GM18520 (cell line): ENCODE measurements around the gene CDX1.

Experiments
- ATAC-seq: cut with Tn5 transposase; IDR thresholded peaks from one replicate; pipeline ENCODE4 v1.9.1; 2021; ENCODE audit not compliant: unreplicated experiment

Gene CDX1

DNA sequence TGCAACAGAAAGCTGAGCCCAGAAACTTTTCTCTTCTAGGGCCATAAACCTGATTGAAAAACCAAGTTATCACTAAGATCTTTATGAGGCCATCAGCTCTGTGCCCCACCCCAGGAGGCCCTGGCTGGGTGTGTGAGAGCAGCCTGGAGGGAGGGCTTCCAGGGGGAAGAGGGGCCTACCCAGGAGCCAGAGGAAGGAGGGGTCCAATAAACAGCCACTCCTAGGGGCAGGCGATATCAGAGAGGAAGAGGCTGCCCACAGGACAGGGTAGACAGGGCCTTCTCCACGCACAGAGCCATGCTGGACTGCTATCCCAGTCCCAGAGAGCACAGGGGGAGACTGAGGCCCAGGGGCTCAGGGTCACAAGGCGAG is 4.5 kb upstream of the CDX1 start:
- no peak for ATAC-seq

DNA sequence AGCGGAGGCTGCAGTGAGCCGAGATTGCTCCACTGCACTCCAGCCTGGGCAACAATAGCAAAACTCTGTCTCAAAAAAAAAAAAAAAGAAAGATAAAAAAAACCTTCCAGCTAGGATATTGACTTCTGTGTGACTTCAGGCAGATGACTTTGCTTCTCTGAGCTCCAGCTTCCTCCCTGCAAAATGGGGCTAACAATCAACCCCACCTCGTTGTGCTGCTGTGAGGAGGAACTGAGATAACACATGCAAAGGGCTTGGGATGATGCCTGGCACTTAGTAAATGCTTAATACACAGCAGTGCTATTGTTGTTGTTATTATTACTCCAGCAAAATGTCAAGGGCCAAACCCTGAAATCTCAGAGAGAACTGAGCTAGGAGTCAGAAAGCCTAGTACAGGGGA is 3.5 kb upstream of the CDX1 start:
- ATAC-seq: no peak

DNA sequence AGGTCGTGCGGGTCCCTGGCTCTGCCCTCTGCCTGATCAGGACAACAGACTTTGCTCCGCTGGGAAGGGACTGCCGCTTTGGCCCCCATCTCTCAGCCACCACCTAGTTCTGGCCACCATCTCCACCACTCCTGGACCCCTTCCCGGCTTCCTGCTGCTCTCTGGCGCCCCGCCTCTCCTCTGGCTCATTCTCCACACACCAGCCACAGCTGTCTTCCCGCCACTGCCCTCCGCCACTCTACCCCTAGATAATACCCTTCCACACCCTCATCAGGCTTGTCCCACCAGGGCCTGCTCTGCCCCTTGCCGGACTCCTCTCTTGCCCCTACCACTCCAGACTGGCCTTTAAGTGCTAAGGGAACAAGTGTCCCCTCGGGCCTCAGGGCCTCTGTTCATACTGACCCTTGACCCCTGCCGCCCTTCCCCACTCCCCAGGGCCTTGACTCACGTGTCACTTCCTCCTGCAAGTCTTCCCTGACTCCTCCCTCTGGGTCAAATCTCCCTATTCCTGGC is 3.0 kb upstream of the CDX1 start:
- ATAC-seq: no peak

DNA sequence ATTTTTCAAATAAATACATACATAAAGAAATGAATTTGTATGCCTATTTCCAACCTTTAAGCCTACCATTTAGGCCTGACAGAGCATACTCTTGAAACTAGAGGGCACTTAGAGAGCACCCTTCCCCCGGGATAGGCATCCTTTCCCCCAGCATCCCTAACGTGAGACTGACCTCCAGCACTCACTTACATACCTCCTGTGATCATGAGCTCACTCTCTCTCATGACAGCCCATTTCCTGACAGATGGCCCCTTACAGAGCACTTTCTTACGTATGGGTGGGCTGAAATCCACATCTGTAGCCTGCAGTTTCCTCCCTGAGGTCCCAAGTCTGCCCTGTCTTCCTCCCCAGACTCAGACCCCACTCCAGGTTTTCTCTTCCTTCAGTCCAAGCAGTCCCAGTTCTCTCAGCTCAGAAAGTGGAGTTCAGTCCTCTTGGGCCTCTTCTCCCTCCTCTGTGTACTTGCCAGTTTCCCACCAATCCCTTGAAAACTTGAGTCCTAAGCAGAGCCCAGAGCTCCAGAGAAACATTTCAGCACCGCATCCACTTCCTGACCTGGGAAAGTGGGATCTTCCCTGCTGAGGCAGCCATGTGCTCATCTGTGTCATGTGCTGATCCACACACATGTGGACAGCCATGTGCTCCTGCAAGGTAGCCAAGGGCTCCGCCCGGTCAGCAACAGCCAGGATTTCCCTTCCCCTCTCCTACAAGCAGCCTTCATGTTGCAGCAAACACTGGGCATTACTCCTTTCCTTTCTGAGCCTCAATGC is 2.2 kb upstream of the CDX1 start:
- ATAC-seq: no peak

DNA sequence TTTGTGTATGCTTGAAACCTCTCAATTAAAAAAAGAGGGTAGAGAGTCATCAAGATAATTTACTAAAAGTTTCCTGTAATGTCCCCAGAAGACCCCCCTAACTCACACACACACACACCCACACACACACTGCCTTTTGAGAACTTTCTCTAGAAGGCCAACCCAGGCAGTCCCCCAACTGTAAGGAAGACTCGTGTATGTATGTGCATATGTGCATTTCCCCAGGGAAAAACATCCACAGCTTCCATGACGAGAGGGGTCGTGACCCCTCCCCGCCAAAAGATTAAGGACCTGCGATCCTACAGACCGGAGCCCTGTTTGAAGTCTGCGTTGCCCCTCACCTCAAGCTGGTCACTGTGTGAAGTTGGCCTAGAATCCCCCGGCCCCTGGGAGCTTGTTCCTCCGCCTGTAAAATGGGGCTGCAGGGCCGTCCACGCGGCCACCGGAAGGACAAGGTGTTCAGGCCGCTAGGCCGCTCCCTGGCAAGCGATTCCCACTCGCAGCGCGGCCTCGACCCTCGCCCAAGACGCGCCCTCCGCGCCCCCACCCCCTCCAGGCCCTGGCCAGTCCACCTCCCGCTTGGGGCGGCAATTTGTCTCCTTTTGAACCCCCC is 435 bp upstream of the CDX1 start:
- ATAC-seq: no peak

DNA sequence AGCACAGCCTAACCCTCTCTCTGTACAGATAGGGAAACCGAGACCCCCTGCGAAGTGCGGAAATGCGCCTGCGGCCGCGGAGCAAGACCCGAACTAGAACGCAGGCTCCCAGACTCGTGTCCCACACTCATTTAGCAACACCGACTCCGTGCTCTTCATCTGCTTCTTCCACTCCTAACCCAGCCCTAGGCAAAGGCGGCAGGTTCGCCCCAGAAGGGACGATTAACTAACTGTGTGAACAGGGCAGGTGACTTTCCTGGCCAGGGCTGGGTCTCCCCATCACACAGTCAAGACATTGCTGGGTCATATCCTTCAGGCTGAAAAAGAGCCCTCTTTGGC is 903 bp downstream of the CDX1 start:
- no peak for ATAC-seq

DNA sequence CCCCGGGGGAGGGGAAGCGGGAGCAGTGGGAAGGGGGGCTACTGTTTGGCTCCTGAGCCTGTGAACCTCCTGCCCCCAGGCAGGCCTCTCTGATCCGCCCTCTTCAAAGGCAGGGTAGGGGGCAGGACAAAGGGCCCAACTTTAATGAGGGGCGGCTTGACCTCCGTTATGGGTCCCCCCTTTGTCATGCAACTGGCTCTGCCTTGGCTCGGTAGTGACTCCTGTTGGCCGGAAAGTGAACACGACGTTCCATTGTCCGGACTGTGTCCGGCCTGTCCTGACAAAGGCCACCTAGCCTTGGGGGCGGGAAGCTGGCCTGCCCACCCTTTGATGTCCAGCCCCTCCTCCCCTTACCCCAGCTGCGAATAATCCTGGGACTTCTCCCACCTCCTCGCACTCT is 1.3 kb downstream of the CDX1 start:
- ATAC-seq: no peak

DNA sequence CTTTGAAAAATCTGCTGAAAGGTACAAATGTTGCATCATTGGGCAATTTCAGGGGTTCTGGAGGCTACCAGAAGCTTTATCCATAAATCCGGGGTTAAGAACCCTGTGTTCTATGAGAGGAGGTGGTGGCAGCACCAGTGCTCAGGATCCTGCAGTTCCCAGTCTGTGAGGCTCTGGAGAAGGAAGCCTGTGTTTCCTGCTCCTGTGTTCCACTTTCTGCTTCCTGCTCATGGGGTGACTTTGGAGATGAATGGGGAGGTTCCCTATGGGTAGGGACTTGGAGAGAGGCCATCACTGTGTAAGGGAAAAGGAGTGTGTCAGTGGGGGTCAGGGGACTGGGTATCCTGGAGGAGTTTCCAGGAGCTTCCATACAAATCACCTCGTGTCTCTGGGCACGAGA is 2.3 kb downstream of the CDX1 start:
- no peak for ATAC-seq

DNA sequence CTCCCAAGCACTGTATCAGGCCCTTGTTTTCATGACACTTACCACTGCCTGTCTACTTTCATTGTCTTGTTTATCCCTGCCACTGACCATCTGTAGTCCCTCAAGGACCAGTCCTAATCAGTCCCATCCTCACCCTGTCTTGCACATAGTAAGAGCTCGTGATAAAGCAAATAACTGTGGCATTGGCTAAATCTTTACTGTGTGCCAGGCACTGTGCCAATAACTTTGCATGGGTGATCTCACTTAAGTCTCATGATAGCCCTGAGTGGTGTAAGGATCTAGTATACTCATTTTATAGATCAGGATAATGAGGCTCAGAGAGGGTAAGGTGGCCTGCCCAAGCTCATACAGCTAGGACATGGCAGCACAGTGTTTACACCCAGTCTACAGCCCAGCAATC is 5.6 kb downstream of the CDX1 start:
- ATAC-seq: no peak

DNA sequence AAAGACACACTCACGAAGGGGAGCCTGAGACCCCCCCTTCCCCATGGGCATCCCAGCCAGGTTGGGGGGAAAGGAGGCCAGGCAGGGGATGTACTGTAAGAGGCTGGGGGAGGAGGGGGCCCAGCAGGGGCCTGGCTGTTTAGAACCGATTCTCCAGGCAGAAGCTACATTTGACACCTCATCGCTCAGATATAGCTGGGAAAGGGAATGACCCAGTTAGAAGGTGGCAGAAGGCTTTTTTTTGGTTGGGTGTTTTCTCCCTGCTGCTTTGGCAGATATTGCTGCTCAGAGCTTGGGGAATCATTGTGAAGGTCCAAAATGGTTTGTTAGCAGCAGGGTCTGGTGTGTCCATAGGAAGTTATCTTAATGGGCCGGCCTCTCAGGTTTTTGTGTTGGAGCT is 6.0 kb downstream of the CDX1 start:
- no peak for ATAC-seq

DNA sequence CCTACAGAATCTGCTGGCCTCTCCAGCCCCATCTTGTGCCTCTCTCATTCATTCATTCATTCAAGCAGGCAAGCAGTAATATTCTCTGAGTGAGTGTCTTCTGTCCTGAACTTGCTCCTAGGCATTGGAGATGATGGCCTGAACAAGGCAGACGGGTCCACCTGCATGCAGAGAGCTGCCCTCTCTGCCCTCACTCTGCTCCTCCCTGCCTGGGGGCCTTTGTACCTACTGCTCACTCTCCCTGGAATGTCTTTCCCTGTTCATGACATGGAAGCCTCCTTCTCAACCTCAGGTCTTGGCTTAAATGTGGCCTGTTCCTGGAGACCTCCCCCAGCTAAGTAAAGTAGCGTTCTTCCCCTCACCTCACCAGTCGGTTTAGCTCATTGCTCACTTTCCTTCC is 6.6 kb downstream of the CDX1 start:
- ATAC-seq: no peak

DNA sequence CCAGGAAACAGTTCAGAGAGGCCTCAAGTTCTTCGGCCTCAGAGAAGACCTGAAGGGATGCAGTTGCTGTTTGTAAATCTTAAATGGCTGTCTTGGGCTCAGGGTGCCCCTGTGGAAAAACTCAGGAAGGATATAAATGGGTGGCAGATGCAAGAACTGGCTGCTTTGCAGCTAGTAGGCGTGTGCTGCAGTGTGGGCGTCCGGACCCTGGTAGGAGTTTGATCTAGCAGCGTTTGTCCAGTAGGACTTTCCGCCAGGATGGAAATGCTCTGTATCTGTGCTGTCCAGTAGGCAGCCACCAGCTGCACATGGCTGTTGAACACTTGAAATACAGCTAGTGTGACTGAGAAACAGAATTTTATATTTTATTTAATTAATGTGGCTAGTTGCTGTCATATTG is 7.7 kb downstream of the CDX1 start:
- ATAC-seq: no peak

DNA sequence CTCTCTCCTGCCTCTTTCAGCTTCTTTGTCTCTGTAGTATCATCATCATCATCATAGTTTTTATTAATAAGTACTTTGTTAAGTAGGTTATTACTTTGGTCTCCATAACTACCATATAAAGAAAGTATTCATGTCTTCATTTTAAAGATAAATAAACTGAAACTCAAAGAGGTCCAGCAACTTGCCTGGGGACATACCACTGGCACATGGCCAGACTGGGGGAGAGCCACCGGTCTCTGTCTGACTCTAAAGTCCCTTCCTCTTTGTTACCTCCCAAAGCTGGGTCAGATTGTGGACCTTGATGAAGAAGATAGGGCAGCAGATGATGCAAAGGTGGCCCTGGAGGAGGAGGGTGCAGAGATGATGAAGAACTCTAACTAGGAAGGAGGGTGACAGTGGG is 8.5 kb downstream of the CDX1 start:
- no peak for ATAC-seq

DNA sequence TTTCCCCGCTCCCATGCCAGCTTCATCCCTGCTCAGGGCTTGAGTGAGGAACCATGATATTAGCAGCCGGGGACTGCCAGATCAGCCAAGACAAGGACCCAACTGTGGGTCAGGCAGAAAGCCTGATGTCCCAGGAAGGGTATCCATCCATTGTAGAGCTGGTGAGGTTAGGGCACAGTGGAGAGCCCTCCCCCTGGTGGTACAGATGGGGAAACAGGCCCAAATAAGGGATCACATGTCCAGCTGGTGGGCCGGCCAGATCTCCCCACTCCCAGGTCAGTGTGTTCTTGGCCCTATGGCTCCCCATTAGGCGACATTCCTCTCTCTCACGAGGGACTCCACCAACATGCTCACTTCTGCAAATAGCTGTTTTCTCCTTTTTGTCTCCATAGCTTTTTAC is 9.0 kb downstream of the CDX1 start:
- ATAC-seq: no peak

DNA sequence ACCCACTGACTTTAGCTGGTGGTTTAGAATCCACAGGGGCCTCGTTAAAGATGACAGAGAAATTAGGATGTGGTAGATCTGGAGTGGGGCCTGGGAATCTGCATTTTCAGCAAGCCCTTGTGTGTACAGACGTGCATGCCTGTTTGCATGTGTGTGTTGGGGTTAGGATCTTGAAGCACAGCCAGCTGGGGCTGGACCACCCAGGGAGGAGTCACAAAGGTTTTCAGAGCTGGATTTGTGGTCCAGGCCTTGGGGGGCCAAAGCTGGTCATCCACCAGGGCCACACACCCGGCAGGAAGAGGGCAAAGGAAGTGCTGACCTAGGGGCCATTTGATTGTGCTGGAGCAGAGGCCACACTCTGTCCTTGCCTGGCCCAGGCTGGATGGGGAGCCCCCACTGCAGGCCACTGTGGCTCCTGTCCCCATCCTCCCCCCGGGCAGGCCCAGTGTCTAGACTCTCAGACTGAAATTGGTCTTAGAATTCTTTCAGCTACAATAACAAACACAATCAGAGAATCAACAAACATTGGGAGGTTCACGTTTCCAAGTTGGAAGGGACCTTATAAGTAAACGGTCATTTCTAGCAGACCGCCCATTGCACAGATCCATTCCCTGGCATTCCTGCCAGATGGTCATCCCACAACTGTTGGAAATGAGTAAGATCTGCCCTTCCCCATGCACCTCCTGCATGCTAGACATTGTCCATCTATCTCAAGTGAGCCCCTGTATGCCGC is 10.3 kb downstream of the CDX1 start:
- ATAC-seq: no peak

DNA sequence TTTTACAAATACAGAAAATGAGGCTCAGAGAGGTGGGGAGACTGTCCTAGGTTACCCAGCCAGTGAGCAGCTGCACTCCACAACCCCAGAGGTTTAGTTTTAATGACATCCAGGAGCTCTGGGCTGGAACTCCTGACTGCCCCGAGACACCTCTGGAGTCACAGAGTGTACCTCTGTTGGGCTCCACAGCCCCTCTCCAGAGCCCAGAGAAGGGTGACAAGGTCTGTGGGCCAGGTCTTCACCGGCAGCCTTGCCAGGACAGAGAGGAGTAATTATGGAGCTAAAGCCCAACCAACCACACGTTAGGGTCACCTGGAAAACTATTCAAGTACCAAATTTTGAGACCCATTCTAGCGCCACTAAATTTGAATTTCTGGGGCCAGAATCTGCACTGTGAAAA is 11.1 kb downstream of the CDX1 start:
- ATAC-seq: no peak

DNA sequence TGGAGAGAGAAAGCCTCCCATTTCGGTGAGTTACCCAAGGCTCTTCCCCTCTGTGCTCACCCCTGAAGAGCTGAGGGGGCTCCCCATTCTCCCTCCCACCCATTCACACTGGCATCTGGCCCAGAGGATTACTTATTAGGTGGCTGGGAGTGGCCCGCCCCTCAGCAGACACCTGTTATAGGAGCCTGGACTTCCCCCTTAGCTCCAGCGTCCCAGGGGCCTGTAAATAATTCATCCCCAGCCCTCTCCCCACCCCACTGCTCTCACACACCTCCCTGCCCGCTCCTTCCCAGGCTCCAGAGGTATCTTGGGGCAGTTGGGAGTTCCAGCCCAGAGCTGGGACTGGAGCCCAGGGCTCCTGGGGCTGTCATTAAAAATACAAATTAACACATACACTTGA is 11.7 kb downstream of the CDX1 start:
- no peak for ATAC-seq

DNA sequence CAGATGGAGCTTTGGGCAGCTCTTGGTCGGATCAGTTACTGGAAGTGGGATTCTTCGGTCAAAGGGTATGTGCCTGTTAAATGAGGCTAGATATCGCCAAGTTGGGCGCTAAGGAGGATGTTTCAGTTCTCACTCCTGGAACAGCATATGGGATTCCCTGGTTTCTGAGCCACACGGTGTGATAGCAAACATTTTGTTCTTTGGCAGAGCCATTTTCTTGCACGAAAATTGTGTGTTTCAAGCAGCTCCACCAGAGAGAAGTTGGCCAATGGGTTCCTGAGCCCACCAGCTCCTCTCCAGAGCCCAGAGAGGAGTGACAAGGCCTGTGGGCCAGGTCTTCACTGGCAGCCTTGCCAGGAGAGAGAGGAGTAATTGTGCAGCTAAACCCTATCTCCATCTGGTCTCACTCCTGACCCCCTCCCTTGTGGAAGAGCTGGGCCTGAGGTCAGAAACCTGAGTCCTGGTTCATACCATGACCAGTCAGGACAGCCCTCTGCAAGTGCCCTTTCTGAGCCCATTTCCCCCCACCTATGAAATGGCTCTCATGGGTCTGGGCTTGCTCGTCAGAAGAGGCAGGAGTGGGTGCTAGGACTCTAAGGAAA is 12.5 kb downstream of the CDX1 start:
- ATAC-seq: no peak

DNA sequence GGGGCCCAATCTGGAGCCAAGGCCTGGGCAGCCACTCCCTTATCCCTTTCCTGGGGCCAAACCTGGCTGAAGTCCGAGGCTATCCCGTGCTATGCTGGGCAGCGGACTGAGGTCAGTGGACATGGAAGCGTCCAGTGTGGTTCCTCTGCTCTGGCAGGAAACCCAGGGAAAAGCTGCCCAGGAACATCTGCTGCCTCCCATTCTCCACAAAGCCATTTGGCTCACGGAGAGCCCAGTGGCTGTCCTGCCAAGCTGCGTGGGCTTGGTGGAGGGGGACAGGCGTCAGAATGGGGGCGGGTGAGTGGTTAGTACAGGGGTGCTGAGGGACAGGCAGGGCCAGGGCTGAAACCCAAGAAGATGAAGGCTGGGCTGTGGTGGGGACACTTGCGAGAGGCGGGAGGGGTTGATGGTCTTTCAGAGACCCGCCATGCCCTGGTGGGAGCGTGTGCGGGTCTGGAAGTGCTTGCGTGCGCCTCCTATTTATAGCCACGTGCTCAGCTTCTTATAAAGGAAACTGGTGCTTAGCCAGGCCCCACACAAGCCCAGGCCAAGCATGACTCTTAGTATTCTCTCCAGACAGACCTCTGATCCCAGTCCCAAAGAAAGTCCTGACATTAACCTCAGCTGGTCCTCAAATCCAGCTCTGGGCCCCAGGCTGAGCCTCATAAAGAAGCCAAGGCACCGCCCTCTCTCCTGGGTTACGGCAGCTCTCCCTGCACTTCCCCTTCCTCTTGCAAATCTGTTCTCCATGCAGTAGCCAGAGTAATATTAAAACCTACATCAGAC is 13.9 kb downstream of the CDX1 start:
- no peak for ATAC-seq

DNA sequence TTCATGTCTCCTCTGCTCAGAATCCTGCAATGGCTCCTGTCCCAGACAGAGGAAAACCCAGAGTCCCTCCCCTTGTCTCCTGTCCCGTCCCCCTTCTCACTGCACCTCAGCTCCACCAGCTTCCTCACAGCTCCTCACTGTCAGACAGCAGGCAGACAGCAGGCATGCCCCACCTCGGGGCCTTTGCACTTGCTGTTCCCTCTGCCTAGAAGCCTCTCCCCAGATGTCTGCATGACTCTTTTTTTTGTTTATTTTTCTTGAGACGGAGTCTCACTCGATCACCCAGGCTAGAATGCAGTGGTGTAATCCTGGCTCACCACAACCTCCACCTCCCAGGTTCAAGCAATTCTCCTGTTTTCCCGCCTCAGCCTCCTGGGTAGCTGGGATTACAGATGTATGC is 14.4 kb downstream of the CDX1 start:
- no peak for ATAC-seq
